Activated B cell treated with CpG ODN at 0.5 μM for 24 hours (primary cell): ENCODE measurements around the gene LGALS9. TPM values are rescaled to one million over a fixed set of nuclear protein-coding genes. Genes with fewer than 3 reads are reported as not detected.

ENCODE experiments used
- ATAC-seq: fragments of 200-7000 bp; cut with Tn5 transposase; one replicate; pipeline ENCODE4 v1.10.0; 2021; ENCODE audit warnings: low read depth, mild to moderate bottlenecking, moderate library complexity
- CTCF ChIA-PET: fragments of 350-600 bp; sonication (Branson Sonifier 250); formaldehyde crosslinking; loops from one replicate; lab custom pipeline; 2021; ENCODE audit warnings: antibody characterized with exemption; lab: Charles Lee
- POLR2A ChIA-PET: fragments of 350-600 bp; sonication (Branson Sonifier 250); formaldehyde crosslinking; loops from one replicate; lab custom pipeline; 2021; ENCODE audit warnings: antibody characterized with exemption; lab: Charles Lee
- DNase-seq: peaks from one replicate; pipeline ENCODE4 v3.0.0; 2022
- H3K27ac Mint-ChIP-seq: one replicate; pipeline ENCODE4 v1.8.0; 2020; ENCODE audit warnings: mixed read lengths
- H3K27me3 Mint-ChIP-seq: one replicate; pipeline ENCODE4 v1.8.0; 2021; ENCODE audit warnings: mixed read lengths
- H3K36me3 Mint-ChIP-seq: one replicate; pipeline ENCODE4 v1.8.0; 2021; ENCODE audit warnings: low read depth, mixed read lengths
- H3K4me1 Mint-ChIP-seq: one replicate; pipeline ENCODE4 v1.8.0; 2021; ENCODE audit warnings: mixed read lengths
- H3K4me3 Mint-ChIP-seq: one replicate; pipeline ENCODE4 v1.8.0; 2020; ENCODE audit warnings: mild to moderate bottlenecking, mixed read lengths
- H3K9me3 Mint-ChIP-seq: one replicate; pipeline ENCODE4 v1.8.0; 2020; ENCODE audit warnings: mixed read lengths
- CTCF ChIP-seq: fragments of 200-600 bp; IDR thresholded peaks from one replicate; pipeline ENCODE4 v1.8.0; 2022; ENCODE audit warnings: antibody characterized with exemption, mild to moderate bottlenecking
- intact Hi-C: fragments of 100-400 bp; cut with micrococcal nuclease; formaldehyde crosslinking; loops from one replicate; pipeline ENCODE4 v1.15.1; 2024
- total RNA-seq: library from RNA; stranded (reverse); gene quantifications from 2 replicates; pipeline ENCODE4 v1.2.3, GENCODE V29; 2022

Gene LGALS9
- total RNA-seq, 1 donor from 2014 or later, result 79.9 TPM

- H3K9me3 Mint-ChIP-seq, result no peaks in the 10 kb centered on the region
- intact Hi-C loops, result loop anchor here (1.0 to 5.0 kb wide), 8 partner anchors 33 to 475 kb away; partner anchors contain the start of gene KSR1
- no peak for DNase-seq
- H3K27ac Mint-ChIP-seq, result no peak overlapping the region
- TF ChIP-seq CTCF, result no peak
- peaks cover 44% of the 10 kb centered on the region for H3K36me3 Mint-ChIP-seq
- ChIA-PET CTCF (interaction anchor here (0.7 to 7.8 kb wide), 17 partner anchors 13 to 365 kb away, joined by 3 to 131 read pairs (median 6); partner anchors contain the start of genes KSR1 and WSB1), POLR2A (no interaction called here)
- H3K4me1 Mint-ChIP-seq, result peaks cover 2% of the 10 kb centered on the region
- no peak for ATAC-seq
- H3K27me3 Mint-ChIP-seq, result no peaks in the 10 kb centered on the region
- H3K4me3 Mint-ChIP-seq, result no peak overlapping the region
Observed at GRCh38 chr17:27601975-27602302, 29.0 kb upstream of the LGALS9 start.

- peaks cover 47% of the 10 kb centered on the region for H3K36me3 Mint-ChIP-seq
- peak; percentile 67 for ATAC-seq
- H3K4me1 Mint-ChIP-seq, result peaks cover 2% of the 10 kb centered on the region
- no peak overlapping the region for H3K27ac Mint-ChIP-seq
- ChIA-PET POLR2A (no interaction called here), CTCF (interaction anchor here (0.6 to 7.8 kb wide), 18 partner anchors 11 to 366 kb away, joined by 3 to 131 read pairs (median 5); partner anchors contain the start of gene KSR1)
- peak; percentile 62 for DNase-seq
- H3K27me3 Mint-ChIP-seq, result no peaks in the 10 kb centered on the region
- intact Hi-C loops, result loop anchor here (1.0 to 5.0 kb wide), 2 partner anchors 48 to 476 kb away; no protein-coding TSS in a partner anchor
- peak; percentile 85 for TF ChIP-seq CTCF
- H3K4me3 Mint-ChIP-seq, result no peak overlapping the region
- H3K9me3 Mint-ChIP-seq, result no peaks in the 10 kb centered on the region
Observed at GRCh38 chr17:27602721-27603420, 28.1 kb upstream of the LGALS9 start.

- TF ChIP-seq CTCF, result no peak
- DNase-seq (no peak), ATAC-seq (no peak)
- no peak overlapping the region for H3K27ac Mint-ChIP-seq
- peaks cover 2% of the 10 kb centered on the region for H3K4me1 Mint-ChIP-seq
- peaks cover 51% of the 10 kb centered on the region for H3K36me3 Mint-ChIP-seq
- ChIA-PET POLR2A (no interaction called here), CTCF (interaction anchor here (0.9 to 7.8 kb wide), 14 partner anchors 11 to 366 kb away, joined by 3 to 131 read pairs (median 7); no protein-coding TSS in a partner anchor)
- no peaks in the 10 kb centered on the region for H3K27me3 Mint-ChIP-seq
- intact Hi-C loops, result loop anchor here (1.0 to 5.0 kb wide), 2 partner anchors 48 to 476 kb away; no protein-coding TSS in a partner anchor
- no peaks in the 10 kb centered on the region for H3K9me3 Mint-ChIP-seq
- no peak overlapping the region for H3K4me3 Mint-ChIP-seq
Observed at GRCh38 chr17:27603421-27603770, 27.6 kb upstream of the LGALS9 start.

GRCh38 chr17:27603880-27604794, 26.9 kb upstream of the LGALS9 start:
- TF ChIP-seq CTCF, result no peak
- CTCF ChIA-PET, result interaction anchor here (0.8 to 7.8 kb wide), 12 partner anchors 10 to 367 kb away, joined by 3 to 131 read pairs (median 7); no protein-coding TSS in a partner anchor
- ATAC-seq (no peak), DNase-seq (no peak)
- no peaks in the 10 kb centered on the region for H3K9me3 Mint-ChIP-seq
- H3K36me3 Mint-ChIP-seq, result peaks cover 53% of the 10 kb centered on the region
- intact Hi-C loops, result loop anchor here (1.0 to 5.0 kb wide), 2 partner anchors 47 to 477 kb away; no protein-coding TSS in a partner anchor
- H3K4me3 Mint-ChIP-seq, result no peak overlapping the region
- POLR2A ChIA-PET, result interaction anchor here (1.4 kb wide), 1 partner anchor 28 kb away, joined by 5 read pairs; no protein-coding TSS in a partner anchor
- no peak overlapping the region for H3K27ac Mint-ChIP-seq
- H3K27me3 Mint-ChIP-seq, result no peaks in the 10 kb centered on the region
- H3K4me1 Mint-ChIP-seq, result peaks cover 2% of the 10 kb centered on the region
